ENCODE data around the gene RNASE7.

RNASE7 gene

GRCh38 chr14:21084998-21085853 is 43.1 kb downstream of the RNASE7 start:
- TF ChIP-seq CTCF (conservative IDR thresholded peaks at IDR 0.05) = no peak
- H3K27ac ChIP-seq = no peak overlapping the region

- no peak overlapping the region for H3K27ac ChIP-seq
These were observed 44.7 kb downstream of the RNASE7 start for GRCh38 chr14:21086908-21087293.

GRCh38 chr14:21087294-21088091 is 45.3 kb downstream of the RNASE7 start:
- H3K27ac ChIP-seq = no peak overlapping the region
- TF ChIP-seq CTCF (conservative IDR thresholded peaks at IDR 0.05) = no peak

More at GRCh38 chr14:21086908-21087293, 44.7 kb downstream of the RNASE7 start:
- TF ChIP-seq CTCF (conservative IDR thresholded peaks at IDR 0.05) = no peak

- TF ChIP-seq CTCF (conservative IDR thresholded peaks at IDR 0.05) = no peak
- no peak overlapping the region for H3K27ac ChIP-seq
These were observed 46.5 kb downstream of the RNASE7 start for GRCh38 chr14:21088687-21089086.

GRCh38 chr14:21089271-21089670 is 47.1 kb downstream of the RNASE7 start:
- no peak overlapping the region for H3K27ac ChIP-seq
- no peak for TF ChIP-seq CTCF (conservative IDR thresholded peaks at IDR 0.05)

- H3K27ac ChIP-seq = no peak overlapping the region
- no peak for TF ChIP-seq CTCF (conservative IDR thresholded peaks at IDR 0.05)
These were observed 47.7 kb downstream of the RNASE7 start for GRCh38 chr14:21089877-21090193.

- peak; percentile 36 for TF ChIP-seq CTCF (conservative IDR thresholded peaks at IDR 0.05)
- H3K27ac ChIP-seq = no peak overlapping the region
These were observed 48.2 kb downstream of the RNASE7 start for GRCh38 chr14:21090194-21090939.
